Endothelial cell of umbilical vein (primary cell): Measurements from ENCODE around the gene KIAA0930. TPM values are rescaled to one million over a fixed set of nuclear protein-coding genes. Genes with fewer than 3 reads are reported as not detected.

Source experiments
- BruUV-seq: library from RNA; stranded (reverse); fragments of 400-500 nt; replicated peaks from 2 replicates; lab custom pipeline; 2021; lab: Mats Ljungman, UMichigan
- CTCF ChIA-PET: fragments of 300-600, 350-600 bp; sonication (Branson Sonifier 250); formaldehyde crosslinking; loops from one replicate; lab custom pipeline; 2021; ENCODE audit warnings: antibody characterized with exemption, inconsistent platforms; lab: Charles Lee
- POLR2A ChIA-PET: fragments of 300-600, 350-600 bp; sonication (Branson Sonifier 250); formaldehyde crosslinking; loops from one replicate; lab custom pipeline; 2021; ENCODE audit warnings: antibody characterized with exemption, inconsistent platforms; lab: Charles Lee
- DNase-seq: peaks from one replicate; pipeline ENCODE4 v3.0.0-alpha.2; 2011; ENCODE audit warnings: low read depth, low spot score
- FAIRE-seq: peaks from 2 replicates; lab custom pipeline; 2011; peaks lifted over from hg19 to GRCh38; lab: Jason Lieb, UNC
- H2AFZ ChIP-seq: 2 replicates; pipeline ENCODE4 v1.6.0; 2012; ENCODE audit warnings: low read depth, low read length, control low read depth, inconsistent platforms
- H3K27ac ChIP-seq: 2 replicates; pipeline ENCODE4 v1.5.1; 2011; ENCODE audit warnings: low read depth, mild to moderate bottlenecking, control low read depth, low read length, moderate library complexity; ENCODE audit not compliant: insufficient read depth
- H3K27me3 ChIP-seq, 2 experiments: 2 replicates each; pipeline versions ENCODE4 v1.6.0 to v1.6.1; 2011; ENCODE audit warnings: low read length in 2 of 2, mixed read lengths in 1 of 2; ENCODE audit not compliant: control insufficient read depth in 2 of 2, insufficient read depth in 2 of 2
- H3K36me3 ChIP-seq, 2 experiments: 2 replicates in 1 of 2; 3 replicates in 1 of 2; pipeline ENCODE4 v1.5.1; 2011; ENCODE audit warnings: low read length in 2 of 2, mild to moderate bottlenecking in 1 of 2, moderate library complexity in 1 of 2; ENCODE audit not compliant: control insufficient read depth in 2 of 2, insufficient read depth in 2 of 2; ENCODE audit errors: extremely low read depth in 1 of 2
- H3K4me1 ChIP-seq: 3 replicates; pipeline ENCODE4 v1.5.1; 2011; ENCODE audit warnings: mild to moderate bottlenecking, low read length; ENCODE audit not compliant: control insufficient read depth, insufficient read depth; ENCODE audit errors: extremely low read depth
- H3K4me2 ChIP-seq: 2 replicates; pipeline ENCODE4 v1.6.1; 2011; ENCODE audit warnings: low read length, control low read depth, mixed read lengths; ENCODE audit not compliant: insufficient read depth
- H3K4me3 ChIP-seq, 3 experiments: fragments of 200-600 bp in 1 of 3; sonication (generic), shearing (Covaris generic) in 1 of 3; replicated peaks in 1 of 3; 2 replicates each; pipeline ENCODE4 v1.5.1; 2011 to 2016; ENCODE audit warnings: control low read depth in 3 of 3, low read length in 3 of 3, mild to moderate bottlenecking in 2 of 3, inconsistent platforms in 1 of 3, low read depth in 1 of 3, moderate library complexity in 1 of 3; ENCODE audit not compliant: insufficient read depth in 1 of 3
- H3K79me2 ChIP-seq: 2 replicates; pipeline ENCODE4 v1.6.0; 2012; ENCODE audit warnings: low read length, inconsistent platforms; ENCODE audit not compliant: control insufficient read depth, insufficient read depth
- H3K9ac ChIP-seq: replicated peaks from 2 replicates; pipeline ENCODE3; 2011; ENCODE audit warnings: low read length, control low read depth; ENCODE audit not compliant: insufficient read depth; ENCODE audit errors: extremely low read depth
- H3K9me1 ChIP-seq: replicated peaks from 3 replicates; pipeline ENCODE4 v1.6.0; 2011; ENCODE audit warnings: mild to moderate bottlenecking, low read length; ENCODE audit not compliant: control insufficient read depth, insufficient read depth; ENCODE audit errors: extremely low read depth
- H3K9me3 ChIP-seq: replicated peaks from 2 replicates; pipeline ENCODE4 v1.5.1; 2012; ENCODE audit warnings: low read length, inconsistent platforms; ENCODE audit not compliant: control insufficient read depth, insufficient read depth
- H4K20me1 ChIP-seq: replicated peaks from 2 replicates; pipeline ENCODE3; 2011; ENCODE audit warnings: mild to moderate bottlenecking, low read length; ENCODE audit not compliant: control insufficient read depth, insufficient read depth; ENCODE audit errors: extremely low read depth
- CTCF ChIP-seq, 2 donors: IDR thresholded peaks; 1 replicate in 1 of 2; 2 replicates in 1 of 2; pipeline ENCODE4 v1.5.1; 2011; ENCODE audit warnings: low read length in 2 of 2, mild to moderate bottlenecking in 2 of 2, moderate library complexity in 2 of 2, control low read depth in 1 of 2, inconsistent platforms in 1 of 2, low read depth in 1 of 2; ENCODE audit not compliant: insufficient read depth in 1 of 2; ENCODE audit errors: extremely low read depth in 1 of 2
- EZH2 ChIP-seq: IDR thresholded peaks from 2 replicates; pipeline ENCODE4 v1.6.1; 2012; ENCODE audit warnings: borderline replicate concordance, low read depth, mild to moderate bottlenecking, moderate library complexity, low read length, inconsistent platforms; ENCODE audit not compliant: severe bottlenecking
- GATA2 ChIP-seq: IDR thresholded peaks from 2 replicates; pipeline ENCODE4 v1.7.0; 2011; ENCODE audit warnings: low read depth, mild to moderate bottlenecking, moderate library complexity, mixed read lengths, low read length; ENCODE audit not compliant: insufficient read length, insufficient read depth
- JUN ChIP-seq: IDR thresholded peaks from 2 replicates; pipeline ENCODE4 v1.6.1; 2011; ENCODE audit warnings: borderline replicate concordance, low read depth; ENCODE audit not compliant: insufficient read length, insufficient read depth
- MAX ChIP-seq: IDR thresholded peaks from 2 replicates; pipeline ENCODE4 v1.6.1; 2011; ENCODE audit not compliant: insufficient read depth, insufficient read length
- MYC ChIP-seq: IDR thresholded peaks from one replicate; pipeline ENCODE4 v1.6.1; 2011; ENCODE audit warnings: mild to moderate bottlenecking, low read depth, low read length
- POLR2A ChIP-seq: IDR thresholded peaks from 2 replicates; pipeline ENCODE4 v1.6.1; 2012; ENCODE audit warnings: low read depth, mild to moderate bottlenecking, control low read depth, low read length
- POLR2AphosphoS5 ChIP-seq: IDR thresholded peaks from 2 replicates; pipeline ENCODE4 v1.6.1; 2012; ENCODE audit warnings: low read depth, mild to moderate bottlenecking, control low read depth, low read length, moderate library complexity; ENCODE audit not compliant: insufficient read depth
- dilution Hi-C: fragments of 300-500 bp; cut with MboI; formaldehyde crosslinking; loops from one replicate; pipeline ENCODE4 v1.15.0; 2019; ENCODE audit warnings: low sequenced_read_pairs; ENCODE audit not compliant: extremely low pct_ligation_motif_present
- intact Hi-C: fragments of 100-400 bp; cut with micrococcal nuclease; formaldehyde crosslinking; loops from one replicate; pipeline ENCODE4 v1.10.0; 2022
- polyA plus RNA-seq, 4 experiments: library from polyadenylated mRNA; depleted of rRNA in 3 of 4; stranded (reverse) in 3 of 4; unstranded in 1 of 4; fragments of >200 nt; gene quantifications; 2 replicates each; pipeline versions ENCODE4 v1.2.1 to v1.2.3, GENCODE V29; 2011 to 2012; ENCODE audit warnings: missing spikeins in 1 of 4
- total RNA-seq: library from RNA; stranded (reverse); gene quantifications from 2 replicates; pipeline ENCODE4 v1.2.3, GENCODE V29; 2021

The KIAA0930 gene
- total and polyA plus RNA-seq, 2 donors (not counting 3 experiments of a cell fraction or from before 2014, with no cell fraction given): 37.9 to 53.6 TPM

GRCh38 chr22:45217345-45217744 lies 23.3 kb downstream of the KIAA0930 start:
- dilution Hi-C loops (no loop called here), intact Hi-C loops (no loop called here)
- peaks cover 15% of the 10 kb centered on the region for H3K4me1 ChIP-seq
- DNase-seq (no peak), FAIRE-seq (no peak)
- H2AFZ ChIP-seq: no peak overlapping the region
- no TSS peak for BruUV-seq
- H3K9ac ChIP-seq: no peak overlapping the region
- H3K36me3 ChIP-seq: no peaks in the 10 kb centered on the region
- TF ChIP-seq MAX (no peak), GATA2 (no peak), EZH2 (no peak), MYC (no peak), JUN (no peak), CTCF (IDR thresholded peaks at IDR 0.05; ENCODE audit: extremely low read depth in 1 of 2, insufficient read depth in 1 of 2, low read depth in 1 of 2, low read length in 2 of 2) (no peak), POLR2A (no peak), POLR2AphosphoS5 (no peak)
- no peaks in the 10 kb centered on the region for H3K27me3 ChIP-seq
- H3K9me3 ChIP-seq: no peaks in the 10 kb centered on the region
- H3K27ac ChIP-seq: no peak overlapping the region
- H4K20me1 ChIP-seq: no peaks in the 10 kb centered on the region
- CTCF ChIA-PET: no interaction called here
- H3K9me1 ChIP-seq: no peaks in the 10 kb centered on the region
- H3K79me2 ChIP-seq: no peaks in the 10 kb centered on the region
- POLR2A ChIA-PET: no interaction called here
- H3K4me3 ChIP-seq: no peak overlapping the region
- H3K4me2 ChIP-seq: no peak overlapping the region
